SK-N-SH (cell line): ENCODE data around the gene TM7SF2. TPM values are rescaled to one million over a fixed set of nuclear protein-coding genes. Genes with fewer than 3 reads are reported as not detected.

Experiments used
- CTCF ChIA-PET: fragments of 300-600, 350-600 bp; formaldehyde crosslinking; extraction: SDS; loops from one replicate; lab custom pipeline; 2021; lab: Yijun Ruan, JAX
- POLR2A ChIA-PET: fragments of 350-600 bp; sonication (Branson Sonifier 250); formaldehyde crosslinking; extraction: SDS; loops from one replicate; lab custom pipeline; 2020; ENCODE audit warnings: antibody characterized with exemption, inconsistent platforms; lab: Yijun Ruan, JAX
- DNase-seq: peaks from one replicate; pipeline ENCODE4 v3.0.0; 2012
- H2AFZ ChIP-seq: fragments of 200-600 bp; sonication (generic); 2 replicates; pipeline ENCODE4 v1.8.1; 2016; ENCODE audit warnings: antibody characterized with exemption, mild to moderate bottlenecking, low read depth
- H3F3A ChIP-seq: fragments of 200-600 bp; sonication (generic); replicated peaks from 2 replicates; pipeline ENCODE3; 2016; ENCODE audit warnings: antibody characterized with exemption, mild to moderate bottlenecking; ENCODE audit not compliant: insufficient read depth
- H3K27ac ChIP-seq, 2 experiments: fragments of 200-500 bp in 1 of 2; fragments of 200-600 bp in 1 of 2; sonication (Bioruptor generic) in 1 of 2; sonication (generic), shearing (Covaris generic) in 1 of 2; 2 replicates each; pipeline versions ENCODE4 v1.5.1 to v1.6.1; 2014 to 2016; ENCODE audit warnings: low read depth in 2 of 2, inconsistent platforms in 1 of 2, low read length in 1 of 2, mild to moderate bottlenecking in 1 of 2, mixed read lengths in 1 of 2
- H3K27me3 ChIP-seq: fragments of 200-600 bp; sonication (generic), shearing (Covaris generic); 2 replicates; pipeline ENCODE4 v1.6.1; 2016; ENCODE audit warnings: mixed run types; ENCODE audit not compliant: insufficient read depth
- H3K36me3 ChIP-seq, 2 experiments: fragments of 200-500 bp in 1 of 2; fragments of 200-600 bp in 1 of 2; sonication (Bioruptor generic) in 1 of 2; sonication (generic) in 1 of 2; replicated peaks in 1 of 2; 2 replicates each; pipeline versions ENCODE3 to v1.5.1; 2014 to 2016; ENCODE audit warnings: low read length in 1 of 2, mild to moderate bottlenecking in 1 of 2; ENCODE audit not compliant: insufficient read depth in 2 of 2, control insufficient read depth in 1 of 2
- H3K4me1 ChIP-seq, 2 experiments: fragments of 200-500 bp in 1 of 2; fragments of 200-600 bp in 1 of 2; sonication (Bioruptor generic) in 1 of 2; sonication (generic), shearing (Covaris generic) in 1 of 2; 2 replicates each; pipeline versions ENCODE4 v1.5.1 to v1.6.1; 2014 to 2016; ENCODE audit warnings: low read depth in 1 of 2, low read length in 1 of 2, mixed run types in 1 of 2; ENCODE audit not compliant: insufficient read depth in 2 of 2, control insufficient read depth in 1 of 2
- H3K4me2 ChIP-seq: fragments of 200-600 bp; sonication (generic), shearing (Covaris generic); 2 replicates; pipeline ENCODE4 v1.6.1; 2017; ENCODE audit warnings: mixed run types
- H3K4me3 ChIP-seq, 2 experiments: fragments of 200-500 bp in 1 of 2; fragments of 200-600 bp in 1 of 2; sonication (Bioruptor generic) in 1 of 2; sonication (generic), shearing (Covaris generic) in 1 of 2; 2 replicates each; pipeline versions ENCODE4 v1.5.1 to v1.8.1; 2014 to 2016; ENCODE audit warnings: low read depth in 2 of 2, inconsistent platforms in 1 of 2, low read length in 1 of 2, mild to moderate bottlenecking in 1 of 2, mixed read lengths in 1 of 2, moderate library complexity in 1 of 2
- H3K79me2 ChIP-seq: fragments of 200-600 bp; sonication (generic); 2 replicates; pipeline ENCODE4 v1.8.1; 2017; ENCODE audit warnings: mild to moderate bottlenecking; ENCODE audit not compliant: insufficient read depth
- H3K9ac ChIP-seq: fragments of 200-600 bp; sonication (generic); 2 replicates; pipeline ENCODE4 v1.6.1; 2017; ENCODE audit warnings: mixed run types
- H3K9me2 ChIP-seq: fragments of 200-600 bp; sonication (generic); 2 replicates; pipeline ENCODE4 v1.6.1; 2017; ENCODE audit warnings: mixed run types
- H3K9me3 ChIP-seq: fragments of 200-600 bp; sonication (generic); 2 replicates; pipeline ENCODE4 v1.6.1; 2017; ENCODE audit warnings: mixed run types, mild to moderate bottlenecking, moderate library complexity
- H4K20me1 ChIP-seq: fragments of 200-600 bp; sonication (generic); 2 replicates; pipeline ENCODE4 v1.6.1; 2017; ENCODE audit warnings: mild to moderate bottlenecking, mixed run types; ENCODE audit not compliant: insufficient read depth
- CHD2 ChIP-seq: fragments of 150-350 bp; IDR thresholded peaks from 2 replicates; pipeline ENCODE4 v1.6.1; 2018; ENCODE audit warnings: low read length; ENCODE audit not compliant: partially characterized antibody
- EP300 ChIP-seq, 2 experiments: IDR thresholded peaks; 2 replicates each; pipeline versions ENCODE4 v1.4.0 to v1.6.1; 2012; ENCODE audit warnings: borderline replicate concordance in 1 of 2, low read depth in 1 of 2, low read length in 1 of 2
- EZH2phosphoT487 ChIP-seq: fragments of 200-600 bp; sonication (generic); IDR thresholded peaks from 2 replicates; pipeline ENCODE4 v1.6.1; 2017; ENCODE audit warnings: low read depth, mixed run types, mild to moderate bottlenecking, antibody characterized with exemption, moderate library complexity, borderline replicate concordance
- FOSL2 ChIP-seq: IDR thresholded peaks from 2 replicates; pipeline ENCODE4 v1.4.0; 2012; ENCODE audit warnings: low read depth, mild to moderate bottlenecking, moderate library complexity, borderline replicate concordance
- FOXJ3 ChIP-seq: sonication (generic); formaldehyde crosslinking; IDR thresholded peaks from 2 replicates; pipeline ENCODE4 v1.5.1; 2020; ENCODE audit warnings: mild to moderate bottlenecking, missing genetic modification reagents
- GATA2 ChIP-seq: sonication (generic); formaldehyde crosslinking; IDR thresholded peaks from 2 replicates; pipeline ENCODE4 v1.5.0; 2020; ENCODE audit warnings: mild to moderate bottlenecking, missing genetic modification reagents
- MEF2A ChIP-seq: IDR thresholded peaks from 2 replicates; pipeline ENCODE4 v1.4.0; 2012; ENCODE audit warnings: low read depth, borderline replicate concordance
- MXI1 ChIP-seq: IDR thresholded peaks from 2 replicates; pipeline ENCODE4 v1.6.1; 2012; ENCODE audit warnings: mild to moderate bottlenecking, low read depth, low read length, improper control_type of control experiment
- NRF1 ChIP-seq: IDR thresholded peaks from 2 replicates; pipeline ENCODE4 v1.6.1; 2012; ENCODE audit warnings: low read depth, mild to moderate bottlenecking, low read length
- RCOR1 ChIP-seq: fragments of 150-350 bp; IDR thresholded peaks from 2 replicates; pipeline ENCODE4 v1.6.1; 2017; ENCODE audit warnings: antibody characterized with exemption, low read length
- RXRA ChIP-seq: IDR thresholded peaks from 2 replicates; pipeline ENCODE4 v1.4.0; 2012; ENCODE audit warnings: low read depth, mild to moderate bottlenecking, borderline replicate concordance
- SMC3 ChIP-seq: IDR thresholded peaks from 2 replicates; pipeline ENCODE4 v1.6.1; 2012; ENCODE audit warnings: low read depth, low read length, improper control_type of control experiment
- TAF1 ChIP-seq: IDR thresholded peaks from 2 replicates; pipeline ENCODE4 v1.6.1; 2012; ENCODE audit warnings: low read depth, mild to moderate bottlenecking, low read length, moderate library complexity, borderline replicate concordance
- TCF12 ChIP-seq: IDR thresholded peaks from 2 replicates; pipeline ENCODE4 v1.4.0; 2012
- WGBS: methylation state at CpG from one replicate; pipeline ENCODE4 v1.1.6; 2017; ENCODE audit warnings: low lambda C conversion rate; 5-methylcytosine and 5-hydroxymethylcytosine counted together
- polyA plus RNA-seq, 3 experiments: library from polyadenylated mRNA; depleted of rRNA; stranded (reverse); fragments of >200 nt; gene quantifications; 2 replicates each; pipeline ENCODE4 v1.2.3, GENCODE V29; 2012

Gene TM7SF2
- polyA plus RNA-seq, 1 of the 3 experiments (the other 2 are of a cell fraction): 87.8 TPM

GRCh38 chr11:65131417-65131776 lies 19.7 kb downstream of the TM7SF2 start (continued):
- TF ChIP-seq NRF1 (no peak), RCOR1 (no peak), EP300 (IDR thresholded peaks at IDR 0.05; ENCODE audit: borderline replicate concordance in 1 of 2, low read depth in 1 of 2, low read length in 1 of 2) (no peak), MXI1 (no peak)

- Histone ChIP-seq H3F3A (peaks cover 9% of the 10 kb centered on the region), H3K4me1 (peaks cover 0 to 28% of the 10 kb centered on the region in 2 experiments; a peak in 2 of 4 replicates), H3K27ac (no peak overlapping the region), H2AFZ (no peak overlapping the region), H3K79me2 (peaks cover 28% of the 10 kb centered on the region; the same call in 1 of the 2 replicates), H3K9me2 (no peaks in the 10 kb centered on the region), H3K9ac (no peak overlapping the region), H4K20me1 (no peaks in the 10 kb centered on the region; the same call in 1 of the 2 replicates), H3K4me3 (no peak overlapping the region), H3K9me3 (no peaks in the 10 kb centered on the region), H3K4me2 (no peak overlapping the region), H3K36me3 (peaks cover 19 to 54% of the 10 kb centered on the region in 2 experiments), H3K27me3 (no peaks in the 10 kb centered on the region)
- TF ChIP-seq EZH2phosphoT487 (no peak), FOXJ3 (CRISPR knock-in tag) (no peak)
- 95% methylated on average over 5 of the region's 6 CpGs for WGBS
- ChIA-PET CTCF (interaction anchor here (2.4 to 4.3 kb wide), 3 partner anchors 15 to 22 kb away, joined by 6 to 23 read pairs (median 22); partner anchors contain the start of genes TM7SF2 and ZNHIT2), POLR2A (interaction anchor here (1.1 to 1.4 kb wide), 2 partner anchors 10 to 14 kb away, joined by 3 to 8 read pairs; partner anchors contain the start of genes FAU, MRPL49 and ZNHIT2)
- no peak for DNase-seq
These were observed 20.2 kb downstream of the TM7SF2 start for GRCh38 chr11:65131895-65132237.

- no peak for DNase-seq
- Histone ChIP-seq H3K4me3 (peak overlapping the region in 1 of 2 experiments; percentile 96; a peak in 1 of 4 replicates), H3K9me3 (no peaks in the 10 kb centered on the region), H4K20me1 (no peaks in the 10 kb centered on the region; the same call in 1 of the 2 replicates), H3K4me1 (peaks cover 0 to 28% of the 10 kb centered on the region in 2 experiments; a peak in 2 of 4 replicates), H3K9me2 (no peaks in the 10 kb centered on the region), H3K36me3 (peaks cover 19 to 49% of the 10 kb centered on the region in 2 experiments), H3F3A (peaks cover 3% of the 10 kb centered on the region), H3K27ac (no peak overlapping the region), H3K9ac (no peak overlapping the region; the same call in 1 of the 2 replicates), H2AFZ (no peak overlapping the region), H3K79me2 (peaks cover 28% of the 10 kb centered on the region; the same call in 1 of the 2 replicates), H3K4me2 (peak overlapping the region; percentile 92), H3K27me3 (no peaks in the 10 kb centered on the region)
- 91% methylated on average over 9 of the region's 10 CpGs for WGBS
- ChIA-PET POLR2A (interaction anchor here (1.1 to 1.4 kb wide), 2 partner anchors 10 to 15 kb away, joined by 3 to 8 read pairs; partner anchors contain the start of genes FAU, MRPL49 and ZNHIT2), CTCF (interaction anchor here (2.4 to 4.3 kb wide), 3 partner anchors 15 to 22 kb away, joined by 6 to 23 read pairs (median 22); partner anchors contain the start of genes TM7SF2 and ZNHIT2)
- TF ChIP-seq GATA2 (CRISPR knock-in tag) (no peak), SMC3 (no peak), TCF12 (no peak), FOSL2 (no peak), TAF1 (no peak), CHD2 (no peak), RXRA (no peak), MEF2A (no peak)
These were observed 20.7 kb downstream of the TM7SF2 start for GRCh38 chr11:65132238-65132987.
